Stimulated activated CD4-positive, alpha-beta T cell treated with anti-CD3 and anti-CD28 coated beads, TNF-alpha, amount 100 ng/mL, for 24 hours (primary cell): ENCODE measurements around the gene KY.

ENCODE experiments used
- DNase-seq, 3 experiments: peaks; one replicate each; pipeline ENCODE4 v3.0.0-alpha.2; 2020; ENCODE audit warnings: low read depth in 3 of 3

KY gene

GRCh38 chr3:134672571-134672970 lies 21.7 kb upstream of the KY start:
- DNase-seq = no peak

- DNase-seq = no peak
Measured at GRCh38 chr3:134667956-134668355, 17.1 kb upstream of the KY start.

- DNase-seq = no peak
Measured at GRCh38 chr3:134667406-134667805, 16.6 kb upstream of the KY start.

- DNase-seq = no peak
Measured at GRCh38 chr3:134666885-134667284, 16.1 kb upstream of the KY start.

GRCh38 chr3:134666466-134666865 lies 15.6 kb upstream of the KY start:
- no peak for DNase-seq

- DNase-seq = no peak
Measured at GRCh38 chr3:134666052-134666451, 15.2 kb upstream of the KY start.

GRCh38 chr3:134665243-134665642 lies 14.4 kb upstream of the KY start:
- DNase-seq = no peak

GRCh38 chr3:134663721-134664456 lies 13.1 kb upstream of the KY start:
- no peak for DNase-seq

GRCh38 chr3:134660046-134660441 lies 9.2 kb upstream of the KY start:
- no peak for DNase-seq

- DNase-seq = no peak
Measured at GRCh38 chr3:134659391-134660045, 8.7 kb upstream of the KY start.

- DNase-seq = no peak
Measured at GRCh38 chr3:134658555-134658954, 7.7 kb upstream of the KY start.

GRCh38 chr3:134656211-134656800 lies 5.5 kb upstream of the KY start:
- DNase-seq = no peak

GRCh38 chr3:134655706-134656105 lies 4.9 kb upstream of the KY start:
- no peak for DNase-seq

GRCh38 chr3:134654031-134654430 lies 3.2 kb upstream of the KY start:
- DNase-seq = no peak

GRCh38 chr3:134652886-134653630 lies 2.2 kb upstream of the KY start:
- DNase-seq = no peak

GRCh38 chr3:134652409-134652831 lies 1.6 kb upstream of the KY start:
- DNase-seq = no peak

- no peak for DNase-seq
Measured at GRCh38 chr3:134651347-134652041, 672 bp upstream of the KY start.

GRCh38 chr3:134649106-134649705 lies 1.6 kb downstream of the KY start:
- no peak for DNase-seq

GRCh38 chr3:134647902-134648760 lies 2.7 kb downstream of the KY start:
- no peak for DNase-seq

GRCh38 chr3:134646086-134646485 lies 4.7 kb downstream of the KY start:
- no peak for DNase-seq
